22Rv1 (cell line): ENCODE measurements around the gene PTGDR.

Experiments used
- ZFX ChIP-seq: fragments of 450-650 bp; IDR thresholded peaks from 2 replicates; pipeline ENCODE4 v1.6.1; 2017; ENCODE audit warnings: antibody characterized with exemption, borderline replicate concordance
- TF ChIP-seq, protein P1 (sequence below): fragments of 450-650 bp; IDR thresholded peaks from 2 replicates; pipeline ENCODE4 v1.5.1; 2017; ENCODE audit warnings: mild to moderate bottlenecking

DNA sequence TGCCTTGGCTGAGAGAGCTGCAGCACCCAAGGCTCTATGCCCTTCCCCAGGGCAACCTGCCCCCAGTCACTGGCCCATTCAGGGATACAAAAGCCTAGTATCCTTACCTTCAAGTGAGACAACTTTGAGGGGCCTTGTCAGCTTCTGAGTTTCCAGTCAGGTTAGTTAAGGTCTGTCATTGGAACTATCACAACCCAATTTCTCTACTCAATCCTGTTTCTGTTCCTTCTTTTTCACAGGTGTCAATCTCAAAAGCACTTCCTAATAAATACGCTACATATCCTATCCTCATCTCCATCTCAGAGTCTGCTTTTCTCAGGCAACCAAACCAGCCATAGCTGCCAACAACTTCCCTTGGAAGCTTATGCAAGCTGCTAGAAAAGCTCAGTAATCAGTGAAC is 4.9 kb upstream of the PTGDR start:
- TF ChIP-seq, protein P1, sequence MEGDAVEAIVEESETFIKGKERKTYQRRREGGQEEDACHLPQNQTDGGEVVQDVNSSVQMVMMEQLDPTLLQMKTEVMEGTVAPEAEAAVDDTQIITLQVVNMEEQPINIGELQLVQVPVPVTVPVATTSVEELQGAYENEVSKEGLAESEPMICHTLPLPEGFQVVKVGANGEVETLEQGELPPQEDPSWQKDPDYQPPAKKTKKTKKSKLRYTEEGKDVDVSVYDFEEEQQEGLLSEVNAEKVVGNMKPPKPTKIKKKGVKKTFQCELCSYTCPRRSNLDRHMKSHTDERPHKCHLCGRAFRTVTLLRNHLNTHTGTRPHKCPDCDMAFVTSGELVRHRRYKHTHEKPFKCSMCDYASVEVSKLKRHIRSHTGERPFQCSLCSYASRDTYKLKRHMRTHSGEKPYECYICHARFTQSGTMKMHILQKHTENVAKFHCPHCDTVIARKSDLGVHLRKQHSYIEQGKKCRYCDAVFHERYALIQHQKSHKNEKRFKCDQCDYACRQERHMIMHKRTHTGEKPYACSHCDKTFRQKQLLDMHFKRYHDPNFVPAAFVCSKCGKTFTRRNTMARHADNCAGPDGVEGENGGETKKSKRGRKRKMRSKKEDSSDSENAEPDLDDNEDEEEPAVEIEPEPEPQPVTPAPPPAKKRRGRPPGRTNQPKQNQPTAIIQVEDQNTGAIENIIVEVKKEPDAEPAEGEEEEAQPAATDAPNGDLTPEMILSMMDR, result no peak
- TF ChIP-seq ZFX, result no peak
